T-cell (primary cell): ENCODE data around the gene KIF27. TPM values are rescaled to one million over a fixed set of nuclear protein-coding genes. Genes with fewer than 3 reads are reported as not detected.
"Not testable (repeated sequence)": the region's sequence is repeated elsewhere in the genome, so short reads cannot be mapped to it uniquely, and the experiment has no call there.

Source experiments
- ATAC-seq, 4 experiments: fragments of 200-7000 bp in 3 of 4; fragments of 150-1000 bp in 1 of 4; cut with Tn5 transposase; replicated peaks in 1 of 4; 1 replicate in 3 of 4; 2 replicates in 1 of 4; pipeline ENCODE4 v1.10.0; 2021; ENCODE audit warnings: moderate library complexity in 3 of 4, mild to moderate bottlenecking in 2 of 4, moderate number of reproducible peaks in 1 of 4
- CTCF ChIA-PET, 2 donors: fragments of 300-600 bp; sonication (Branson Sonifier 250); formaldehyde crosslinking; loops; one replicate each; lab custom pipeline; 2022; ENCODE audit warnings: antibody characterized with exemption in 2 of 2; lab: Charles Lee
- POLR2A ChIA-PET, 2 donors: fragments of 300-600 bp; sonication (Branson Sonifier 250); formaldehyde crosslinking; loops; one replicate each; lab custom pipeline; 2022; ENCODE audit warnings: antibody characterized with exemption in 2 of 2; lab: Charles Lee
- DNase-seq, 35 experiments: peaks; one replicate each; pipeline versions ENCODE4 v3.0.0 to v3.0.0-alpha.2; 2013 to 2023
- H3K27ac ChIP-seq: one replicate; pipeline ENCODE4 v1.5.1; 2013; ENCODE audit warnings: low read length
- H3K27me3 ChIP-seq, 2 experiments: replicated peaks in 1 of 2; 1 replicate in 1 of 2; 2 replicates in 1 of 2; pipeline versions ENCODE4 v1.6.1 to v1.7.0; 2013; ENCODE audit warnings: low read length in 1 of 2, mixed read lengths in 1 of 2; ENCODE audit not compliant: control insufficient read depth in 2 of 2, insufficient read depth in 2 of 2; ENCODE audit errors: extremely low read depth in 1 of 2
- H3K36me3 ChIP-seq, 2 donors: 1 replicate in 1 of 2; 2 replicates in 1 of 2; pipeline versions ENCODE4 v1.6.1 to v1.7.0; 2013; ENCODE audit warnings: low read length in 1 of 2; ENCODE audit not compliant: control insufficient read depth in 2 of 2, insufficient read depth in 1 of 2; ENCODE audit errors: extremely low read depth in 1 of 2
- H3K4me1 ChIP-seq, 2 experiments: 1 replicate in 1 of 2; 2 replicates in 1 of 2; pipeline versions ENCODE4 v1.6.1 to v1.7.0; 2013; ENCODE audit warnings: low read length in 2 of 2, mixed read lengths in 1 of 2; ENCODE audit not compliant: insufficient read depth in 2 of 2, control insufficient read depth in 1 of 2; ENCODE audit errors: extremely low read depth in 1 of 2
- H3K4me3 ChIP-seq, 2 donors: 1 replicate in 1 of 2; 2 replicates in 1 of 2; pipeline versions ENCODE4 v1.5.1 to v1.7.0; 2013; ENCODE audit warnings: mild to moderate bottlenecking in 2 of 2, low read length in 1 of 2, moderate library complexity in 1 of 2; ENCODE audit not compliant: control insufficient read depth in 1 of 2; ENCODE audit errors: extremely low read depth in 1 of 2
- H3K9me3 ChIP-seq: 2 replicates; pipeline ENCODE4 v1.7.0; 2013
- H3K27ac Mint-ChIP-seq, 2 donors: one replicate each; pipeline ENCODE4 v1.8.0; 2020 to 2021; ENCODE audit warnings: mild to moderate bottlenecking in 2 of 2, mixed read lengths in 2 of 2
- H3K27me3 Mint-ChIP-seq, 2 donors: one replicate each; pipeline ENCODE4 v1.8.0; 2021 to 2022; ENCODE audit warnings: mixed read lengths in 2 of 2
- H3K36me3 Mint-ChIP-seq: one replicate; pipeline ENCODE4 v1.8.0; 2021; ENCODE audit warnings: mixed read lengths
- H3K4me1 Mint-ChIP-seq, 3 donors: one replicate each; pipeline ENCODE4 v1.8.0; 2020 to 2022; ENCODE audit warnings: mixed read lengths in 3 of 3, mild to moderate bottlenecking in 1 of 3
- H3K4me3 Mint-ChIP-seq, 3 donors: one replicate each; pipeline ENCODE4 v1.8.0; 2020 to 2022; ENCODE audit warnings: mild to moderate bottlenecking in 3 of 3, mixed read lengths in 3 of 3, moderate library complexity in 3 of 3
- H3K9me3 Mint-ChIP-seq, 3 donors: one replicate each; pipeline ENCODE4 v1.8.0; 2020 to 2022; ENCODE audit warnings: mixed read lengths in 3 of 3
- WGBS: methylation state at CpG from one replicate; pipeline ENCODE4 v1.1.5; 2013; ENCODE audit warnings: missing lambda C conversion rate; ENCODE audit not compliant: insufficient coverage; 5-methylcytosine and 5-hydroxymethylcytosine counted together
- total RNA-seq, 35 experiments: library from RNA in 6 of 35; stranded (reverse) in 6 of 35; fragments of 120-200 nt in 1 of 35; gene quantifications; one replicate each; pipeline versions ENCODE4 v1.2.1 to v1.2.4 and lab custom pipeline; 2013 to 2026

Gene KIF27
- total RNA-seq, 5 donors from 2014 or later (not counting 1 experiment from before 2014, with no cell fraction given): 3.3 to 5.6 (median 4.5) TPM

DNA sequence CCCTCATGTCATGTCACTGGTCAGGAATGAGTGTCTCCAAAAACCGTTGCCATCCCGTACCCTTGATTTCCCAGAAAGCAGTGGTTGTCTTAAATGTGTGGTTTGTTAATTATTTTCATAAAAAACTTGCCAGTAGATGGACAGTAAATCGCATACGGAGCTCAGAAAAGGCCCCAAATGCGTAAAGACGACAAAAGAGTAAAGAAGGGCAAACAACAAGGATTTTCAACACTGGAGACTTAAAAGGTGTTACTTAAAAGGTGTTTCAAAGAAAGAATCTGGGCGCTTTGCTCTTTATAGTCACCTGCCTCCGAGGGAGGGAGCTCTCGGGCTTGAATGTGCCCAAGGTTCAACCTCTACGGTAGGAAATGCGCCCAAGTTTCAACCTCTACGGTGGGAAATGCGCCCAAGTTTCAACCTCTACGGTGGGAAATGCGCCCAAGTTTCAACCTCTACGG is 734 bp downstream of the KIF27 start:
- CTCF ChIA-PET: interaction anchor here (0.6 to 0.7 kb wide), 2 partner anchors 8 to 34 kb away, joined by 3 read pairs; no protein-coding TSS in a partner anchor
- no peaks in the 10 kb centered on the region for H3K27me3 Mint-ChIP-seq
- Histone ChIP-seq H3K27me3 (no peaks in the 10 kb centered on the region), H3K4me1 (peaks cover 5 to 16% of the 10 kb centered on the region in 2 experiments), H3K36me3 (no peaks in the 10 kb centered on the region), H3K9me3 (no peaks in the 10 kb centered on the region), H3K27ac (peak overlapping the region; percentile 88), H3K4me3 (peak overlapping the region; percentile 49 to 68)
- no peaks in the 10 kb centered on the region for H3K36me3 Mint-ChIP-seq
- H3K27ac Mint-ChIP-seq: peak overlapping the region; percentile 91 to 95
- ATAC-seq (peak; percentile 37 to 55 (median 46)), DNase-seq (peak in 5 of 35 experiments; percentile 41 to 79 (median 60))
- no peaks in the 10 kb centered on the region for H3K9me3 Mint-ChIP-seq
- H3K4me3 Mint-ChIP-seq: peak overlapping the region; percentile 86 to 90 (median 87)
- 6% methylated on average over 15 of the region's 16 CpGs for WGBS
- peaks cover 8 to 15% (median 12%) of the 10 kb centered on the region in 3 donors for H3K4me1 Mint-ChIP-seq
- POLR2A ChIA-PET: interaction anchor here in 1 of 2 donors (1.0 kb wide), 1 partner anchor 213 kb away, joined by 6 read pairs; the partner anchor contains the start of gene UBQLN1

DNA sequence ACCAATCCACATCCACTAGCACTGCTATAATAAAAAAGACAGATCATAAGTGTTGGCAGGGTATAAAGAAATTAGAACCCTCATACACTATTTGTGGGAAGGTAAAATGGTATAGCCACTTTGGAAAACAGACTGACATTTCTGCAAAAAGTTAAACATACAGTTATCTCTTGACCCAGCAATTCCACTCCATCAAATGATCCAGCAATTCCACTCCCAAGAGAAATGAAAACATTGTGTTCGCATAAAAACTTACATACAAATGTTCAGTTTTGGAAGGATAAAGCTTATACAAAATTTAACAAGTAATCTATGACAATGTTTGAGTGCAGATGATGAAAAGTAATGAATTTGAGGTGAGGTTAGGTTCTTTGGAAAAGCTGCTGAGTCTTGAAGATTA is 2.1 kb downstream of the KIF27 start:
- ATAC-seq (no peak), DNase-seq (no peak)
- H3K27ac ChIP-seq: no peak overlapping the region
- Mint-ChIP-seq H3K9me3 (no peaks in the 10 kb centered on the region), H3K27me3 (no peaks in the 10 kb centered on the region), H3K27ac (peak overlapping the region in 1 of 2 donors; percentile 25), H3K4me3 (no peak overlapping the region), H3K4me1 (peaks cover 8 to 15% (median 12%) of the 10 kb centered on the region in 3 donors), H3K36me3 (no peaks in the 10 kb centered on the region)
- no peaks in the 10 kb centered on the region for H3K9me3 ChIP-seq
- no peaks in the 10 kb centered on the region for H3K36me3 ChIP-seq
- ChIA-PET CTCF (no interaction called here), POLR2A (no interaction called here)
- no peak overlapping the region for H3K4me3 ChIP-seq
- WGBS: no CpG with 5 or more reads among the region's 1 CpG
- peaks cover 5 to 16% of the 10 kb centered on the region in 2 experiments for H3K4me1 ChIP-seq
- H3K27me3 ChIP-seq: no peaks in the 10 kb centered on the region

- H3K4me1 Mint-ChIP-seq, H3K4me3 Mint-ChIP-seq, H3K27me3 Mint-ChIP-seq, H3K27me3 ChIP-seq, H3K4me1 ChIP-seq, H3K4me3 ChIP-seq, H3K36me3 Mint-ChIP-seq, H3K36me3 ChIP-seq, POLR2A ChIA-PET, H3K9me3 Mint-ChIP-seq, H3K9me3 ChIP-seq, H3K27ac Mint-ChIP-seq, H3K27ac ChIP-seq: not testable (repeated sequence)
- CTCF ChIA-PET: interaction anchor here (0.5 to 1.4 kb wide), 8 partner anchors 8 to 578 kb away, joined by 3 to 8 read pairs (median 4); partner anchors contain the start of gene KIF27 (in 1 of the 2)
- DNase-seq: peak in 9 of 35 experiments; percentile 5 to 42 (median 16)
- no CpG with 5 or more reads among the region's 3 CpGs for WGBS
- ATAC-seq: peak; percentile 40 to 75 (median 64)
Observed at GRCh38 chr9:83912194-83912593, 9.0 kb downstream of the KIF27 start.

- POLR2A ChIA-PET: no interaction called here
Observed at GRCh38 chr9:83906144-83906543, 15.1 kb downstream of the KIF27 start.

GRCh38 chr9:83900615-83901014 is 20.6 kb downstream of the KIF27 start:
- CTCF ChIA-PET: interaction anchor here (0.7 kb wide), 2 partner anchors 9 to 387 kb away, joined by 3 read pairs; no protein-coding TSS in a partner anchor
- H3K27me3 ChIP-seq, H3K4me3 ChIP-seq, H3K27ac ChIP-seq, H3K4me3 Mint-ChIP-seq, H3K27ac Mint-ChIP-seq, ATAC-seq, DNase-seq, H3K36me3 Mint-ChIP-seq, H3K36me3 ChIP-seq, H3K9me3 ChIP-seq, H3K27me3 Mint-ChIP-seq, H3K4me1 ChIP-seq, H3K9me3 Mint-ChIP-seq, POLR2A ChIA-PET, H3K4me1 Mint-ChIP-seq: not testable (repeated sequence)
- no CpG with 5 or more reads among the region's 5 CpGs for WGBS

More at GRCh38 chr9:83906144-83906543, 15.1 kb downstream of the KIF27 start:
- DNase-seq: no peak
- Histone ChIP-seq H3K9me3 (no peaks in the 10 kb centered on the region), H3K27ac (no peak overlapping the region), H3K4me3 (no peak overlapping the region), H3K27me3 (no peaks in the 10 kb centered on the region), H3K36me3 (no peaks in the 10 kb centered on the region), H3K4me1 (no peaks in the 10 kb centered on the region)
- H3K9me3 Mint-ChIP-seq: no peaks in the 10 kb centered on the region
- H3K27ac Mint-ChIP-seq: no peak overlapping the region
- no peak for ATAC-seq
- peaks cover 11% of the 10 kb centered on the region for H3K36me3 Mint-ChIP-seq
- H3K4me3 Mint-ChIP-seq: no peak overlapping the region
- H3K27me3 Mint-ChIP-seq: no peaks in the 10 kb centered on the region
- no peaks in the 10 kb centered on the region for H3K4me1 Mint-ChIP-seq
- CTCF ChIA-PET: no interaction called here

DNA sequence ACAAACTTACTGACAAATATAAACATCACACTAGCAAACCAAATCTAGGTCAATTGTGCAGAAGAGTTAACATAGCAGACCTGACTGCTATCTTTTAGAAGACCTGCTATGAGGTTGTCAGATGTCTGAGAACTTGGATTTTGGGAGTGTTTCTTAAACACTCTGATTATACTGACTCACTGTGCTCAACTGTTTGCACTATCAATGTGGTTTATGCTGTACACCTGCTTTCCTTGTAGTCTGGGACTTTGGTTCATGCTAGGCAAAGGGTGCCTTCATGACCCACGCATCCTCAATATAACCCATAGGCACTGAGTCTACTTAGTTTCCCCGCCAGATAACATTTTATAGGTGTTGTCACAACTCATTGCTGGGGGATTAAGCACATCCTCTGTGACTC is 26.9 kb downstream of the KIF27 start:
- H3K4me1 ChIP-seq, H3K36me3 ChIP-seq, H3K27me3 Mint-ChIP-seq, H3K27ac Mint-ChIP-seq, H3K27me3 ChIP-seq, H3K27ac ChIP-seq, H3K9me3 Mint-ChIP-seq, POLR2A ChIA-PET, H3K9me3 ChIP-seq, CTCF ChIA-PET, ATAC-seq, DNase-seq, H3K4me1 Mint-ChIP-seq, H3K4me3 Mint-ChIP-seq, H3K4me3 ChIP-seq: not testable (repeated sequence)
- H3K36me3 Mint-ChIP-seq: peaks cover 11% of the 10 kb centered on the region
- WGBS: no CpG with 5 or more reads among the region's 2 CpGs
